WTC11 (cell line): ENCODE data around the gene XAB2. TPM values are rescaled to one million over a fixed set of nuclear protein-coding genes. Genes with fewer than 3 reads are reported as not detected.

Experiments
- ATAC-seq: fragments of 200-7000 bp; cut with Tn5 transposase; 2 replicates; pipeline ENCODE4 v1.10.0; 2021; ENCODE audit warnings: mild to moderate bottlenecking, moderate library complexity
- CTCF ChIA-PET: fragments of 300-600 bp; sonication (Branson Sonifier 250); formaldehyde crosslinking; loops from one replicate; lab custom pipeline; 2021; ENCODE audit warnings: antibody characterized with exemption; lab: Charles Lee
- POLR2A ChIA-PET: fragments of 350-600 bp; sonication (Branson Sonifier 250); formaldehyde crosslinking; loops from one replicate; lab custom pipeline; 2021; ENCODE audit warnings: antibody characterized with exemption; lab: Charles Lee
- DNase-seq: peaks from one replicate; pipeline ENCODE4 v3.0.0; 2021; ENCODE audit warnings: low spot score
- H3K27ac Mint-ChIP-seq: 2 replicates; pipeline ENCODE4 v1.8.0; 2021; ENCODE audit warnings: mixed read lengths
- H3K27me3 Mint-ChIP-seq: 2 replicates; pipeline ENCODE4 v1.8.0; 2021; ENCODE audit warnings: low read depth, mild to moderate bottlenecking, moderate library complexity, mixed read lengths
- H3K36me3 Mint-ChIP-seq: 2 replicates; pipeline ENCODE4 v1.8.0; 2021; ENCODE audit warnings: mixed read lengths
- H3K4me1 Mint-ChIP-seq: 2 replicates; pipeline ENCODE4 v1.8.0; 2022; ENCODE audit warnings: mixed read lengths
- H3K4me3 Mint-ChIP-seq: 2 replicates; pipeline ENCODE4 v1.8.0; 2021; ENCODE audit warnings: mild to moderate bottlenecking, moderate library complexity, mixed read lengths
- H3K9me3 Mint-ChIP-seq: 2 replicates; pipeline ENCODE4 v1.8.0; 2021; ENCODE audit warnings: mixed read lengths
- CREM ChIP-seq: sonication (generic); formaldehyde crosslinking; IDR thresholded peaks from 2 replicates; pipeline ENCODE4 v1.8.1; 2022; ENCODE audit warnings: mild to moderate bottlenecking, missing genetic modification reagents, moderate library complexity
- ESRRA ChIP-seq: sonication (generic); formaldehyde crosslinking; IDR thresholded peaks from 2 replicates; pipeline ENCODE4 v1.8.1; 2022; ENCODE audit warnings: mild to moderate bottlenecking, missing genetic modification reagents, borderline replicate concordance
- FOXK1 ChIP-seq: sonication (generic); formaldehyde crosslinking; IDR thresholded peaks from 2 replicates; pipeline ENCODE4 v1.8.0; 2022; ENCODE audit warnings: mild to moderate bottlenecking, moderate library complexity, missing genetic modification reagents
- KAT7 ChIP-seq: sonication (generic); formaldehyde crosslinking; IDR thresholded peaks from 2 replicates; pipeline ENCODE4 v1.8.1; 2023; ENCODE audit warnings: missing genetic modification reagents, mild to moderate bottlenecking, borderline replicate concordance
- MYBL2 ChIP-seq: sonication (generic); formaldehyde crosslinking; IDR thresholded peaks from 2 replicates; pipeline ENCODE4 v1.8.1; 2023; ENCODE audit warnings: mild to moderate bottlenecking, moderate library complexity, missing genetic modification reagents
- NFE2L1 ChIP-seq: sonication (generic); formaldehyde crosslinking; IDR thresholded peaks from 2 replicates; pipeline ENCODE4 v1.8.1; 2023; ENCODE audit warnings: missing genetic modification reagents
- ZNF219 ChIP-seq: sonication (generic); formaldehyde crosslinking; IDR thresholded peaks from 2 replicates; pipeline ENCODE4 v1.8.0; 2023; ENCODE audit warnings: missing genetic modification reagents, mild to moderate bottlenecking, borderline replicate concordance
- ZNF263 ChIP-seq: sonication (generic); formaldehyde crosslinking; IDR thresholded peaks from 2 replicates; pipeline ENCODE4 v1.8.1; 2022; ENCODE audit warnings: low read depth, mild to moderate bottlenecking, moderate library complexity, missing genetic modification reagents
- ZNF396 ChIP-seq: fragments of 250-450 bp; sonication (Bioruptor Pico); IDR thresholded peaks from 2 replicates; pipeline ENCODE4 v1.8.0; 2021; ENCODE audit warnings: mild to moderate bottlenecking, moderate library complexity, borderline replicate concordance
- total RNA-seq: library from RNA; stranded (reverse); gene quantifications from 3 replicates; pipeline ENCODE4 v1.2.3, GENCODE V29; 2021
- TF ChIP-seq, protein P1 (sequence below): fragments of 250-450 bp; sonication (Bioruptor Pico); IDR thresholded peaks from 2 replicates; pipeline ENCODE4 v1.9.0; 2021; ENCODE audit warnings: mild to moderate bottlenecking
- TF ChIP-seq, protein P2 (sequence below): sonication (generic); formaldehyde crosslinking; IDR thresholded peaks from 2 replicates; pipeline ENCODE4 v1.8.1; 2022; ENCODE audit warnings: missing genetic modification reagents, borderline replicate concordance
- TF ChIP-seq, protein P3 (sequence below): sonication (generic); formaldehyde crosslinking; IDR thresholded peaks from 2 replicates; pipeline ENCODE4 v1.8.1; 2023; ENCODE audit warnings: mild to moderate bottlenecking, missing genetic modification reagents, moderate library complexity
- TF ChIP-seq, protein P4 (sequence below): sonication (generic); formaldehyde crosslinking; IDR thresholded peaks from 2 replicates; pipeline ENCODE4 v1.8.1; 2022; ENCODE audit warnings: mild to moderate bottlenecking, moderate library complexity, missing genetic modification reagents
- TF ChIP-seq, protein P5 (sequence below): sonication (generic); formaldehyde crosslinking; IDR thresholded peaks from 2 replicates; pipeline ENCODE4 v1.8.1; 2023; ENCODE audit warnings: mild to moderate bottlenecking, missing genetic modification reagents, borderline replicate concordance
- TF ChIP-seq, protein P6 (sequence below): sonication (generic); formaldehyde crosslinking; IDR thresholded peaks from 2 replicates; pipeline ENCODE4 v1.8.1; 2022; ENCODE audit warnings: low read depth, mild to moderate bottlenecking, moderate library complexity, missing genetic modification reagents, borderline replicate concordance
- TF ChIP-seq, protein P7 (sequence below): fragments of 250-450 bp; sonication (Bioruptor Pico); IDR thresholded peaks from 2 replicates; pipeline ENCODE4 v1.9.0; 2021; ENCODE audit warnings: mild to moderate bottlenecking
- TF ChIP-seq, protein P8 (sequence below): sonication (generic); formaldehyde crosslinking; IDR thresholded peaks from 2 replicates; pipeline ENCODE4 v1.8.1; 2023; ENCODE audit warnings: mild to moderate bottlenecking, moderate library complexity, missing genetic modification reagents
- TF ChIP-seq, protein P9 (sequence below): sonication (generic); formaldehyde crosslinking; IDR thresholded peaks from 2 replicates; pipeline ENCODE4 v1.8.1; 2023; ENCODE audit warnings: mild to moderate bottlenecking, missing genetic modification reagents, moderate library complexity
- TF ChIP-seq, protein P10 (sequence below): sonication (generic); formaldehyde crosslinking; IDR thresholded peaks from 2 replicates; pipeline ENCODE4 v1.8.0; 2022; ENCODE audit warnings: mild to moderate bottlenecking, missing genetic modification reagents

The XAB2 gene
- total RNA-seq, 1 experiment from 2014 or later = 65.7 TPM

DNA sequence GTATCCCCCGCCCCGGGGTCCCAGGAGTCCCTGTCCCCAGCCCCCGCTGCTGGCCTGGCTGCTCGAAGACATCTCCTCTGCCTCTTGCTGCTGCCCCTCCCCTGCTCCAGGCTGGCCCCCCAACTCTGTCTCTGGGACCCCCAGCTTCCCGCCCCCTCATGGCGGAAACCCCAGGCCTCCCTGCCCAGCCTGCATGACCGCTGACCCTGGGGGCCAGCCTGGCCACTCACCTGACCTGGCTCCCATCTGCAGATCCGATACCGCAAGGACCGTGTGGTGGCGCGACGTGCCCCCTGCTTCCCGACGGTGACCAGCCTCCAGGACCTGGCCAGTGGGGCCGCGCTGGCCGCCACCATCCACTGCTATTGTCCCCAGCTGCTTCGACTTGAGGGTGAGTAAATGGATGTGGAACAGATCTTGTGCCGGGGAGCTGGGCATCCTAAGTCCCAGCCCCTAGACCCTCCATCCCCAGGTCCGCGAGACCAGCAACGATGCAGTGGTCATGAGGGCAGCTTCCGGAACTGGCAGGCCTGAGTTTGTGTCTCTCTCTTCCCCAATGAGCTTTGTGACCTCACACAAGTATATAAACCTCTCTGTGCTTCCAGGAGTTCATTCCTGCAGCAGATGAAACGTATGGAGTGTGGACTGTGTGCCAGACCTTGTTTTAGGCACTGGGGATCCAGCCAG lies 21.3 kb downstream of the XAB2 start:
- no peak overlapping the region for H3K27ac Mint-ChIP-seq
- CTCF ChIA-PET = interaction anchor here (1.4 to 3.2 kb wide), 2 partner anchors 21 to 40 kb away, joined by 3 to 11 read pairs; partner anchors contain the start of genes PET100 and XAB2
- POLR2A ChIA-PET = interaction anchor here (0.6 kb wide), 1 partner anchor 847 kb away, joined by 3 read pairs; no protein-coding TSS in a partner anchor
- H3K4me1 Mint-ChIP-seq = no peaks in the 10 kb centered on the region
- H3K4me3 Mint-ChIP-seq = no peak overlapping the region
- no peaks in the 10 kb centered on the region for H3K27me3 Mint-ChIP-seq
- DNase-seq = no peak
- H3K9me3 Mint-ChIP-seq = no peaks in the 10 kb centered on the region
- peaks cover 10% of the 10 kb centered on the region for H3K36me3 Mint-ChIP-seq
- ATAC-seq = no peak
- TF ChIP-seq CREM (CRISPR knock-in tag) (no peak), NFE2L1 (no peak), ZNF396 (CRISPR knock-in tag) (no peak), ZNF219 (CRISPR knock-in tag) (no peak), FOXK1 (CRISPR knock-in tag) (no peak), KAT7 (CRISPR knock-in tag) (no peak), ESRRA (CRISPR knock-in tag) (no peak), ZNF263 (no peak), MYBL2 (CRISPR knock-in tag) (no peak)
- TF ChIP-seq, protein P1, sequence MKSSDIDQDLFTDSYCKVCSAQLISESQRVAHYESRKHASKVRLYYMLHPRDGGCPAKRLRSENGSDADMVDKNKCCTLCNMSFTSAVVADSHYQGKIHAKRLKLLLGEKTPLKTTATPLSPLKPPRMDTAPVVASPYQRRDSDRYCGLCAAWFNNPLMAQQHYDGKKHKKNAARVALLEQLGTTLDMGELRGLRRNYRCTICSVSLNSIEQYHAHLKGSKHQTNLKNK (CRISPR knock-in tag) = no peak
- TF ChIP-seq, protein P2, sequence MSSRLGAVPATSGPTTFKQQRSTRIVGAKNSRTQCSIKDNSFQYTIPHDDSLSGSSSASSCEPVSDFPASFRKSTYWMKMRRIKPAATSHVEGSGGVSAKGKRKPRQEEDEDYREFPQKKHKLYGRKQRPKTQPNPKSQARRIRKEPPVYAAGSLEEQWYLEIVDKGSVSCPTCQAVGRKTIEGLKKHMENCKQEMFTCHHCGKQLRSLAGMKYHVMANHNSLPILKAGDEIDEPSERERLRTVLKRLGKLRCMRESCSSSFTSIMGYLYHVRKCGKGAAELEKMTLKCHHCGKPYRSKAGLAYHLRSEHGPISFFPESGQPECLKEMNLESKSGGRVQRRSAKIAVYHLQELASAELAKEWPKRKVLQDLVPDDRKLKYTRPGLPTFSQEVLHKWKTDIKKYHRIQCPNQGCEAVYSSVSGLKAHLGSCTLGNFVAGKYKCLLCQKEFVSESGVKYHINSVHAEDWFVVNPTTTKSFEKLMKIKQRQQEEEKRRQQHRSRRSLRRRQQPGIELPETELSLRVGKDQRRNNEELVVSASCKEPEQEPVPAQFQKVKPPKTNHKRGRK = no peak
- TF ChIP-seq, protein P3, sequence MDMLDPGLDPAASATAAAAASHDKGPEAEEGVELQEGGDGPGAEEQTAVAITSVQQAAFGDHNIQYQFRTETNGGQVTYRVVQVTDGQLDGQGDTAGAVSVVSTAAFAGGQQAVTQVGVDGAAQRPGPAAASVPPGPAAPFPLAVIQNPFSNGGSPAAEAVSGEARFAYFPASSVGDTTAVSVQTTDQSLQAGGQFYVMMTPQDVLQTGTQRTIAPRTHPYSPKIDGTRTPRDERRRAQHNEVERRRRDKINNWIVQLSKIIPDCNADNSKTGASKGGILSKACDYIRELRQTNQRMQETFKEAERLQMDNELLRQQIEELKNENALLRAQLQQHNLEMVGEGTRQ (CRISPR knock-in tag) = no peak
- TF ChIP-seq, protein P4, sequence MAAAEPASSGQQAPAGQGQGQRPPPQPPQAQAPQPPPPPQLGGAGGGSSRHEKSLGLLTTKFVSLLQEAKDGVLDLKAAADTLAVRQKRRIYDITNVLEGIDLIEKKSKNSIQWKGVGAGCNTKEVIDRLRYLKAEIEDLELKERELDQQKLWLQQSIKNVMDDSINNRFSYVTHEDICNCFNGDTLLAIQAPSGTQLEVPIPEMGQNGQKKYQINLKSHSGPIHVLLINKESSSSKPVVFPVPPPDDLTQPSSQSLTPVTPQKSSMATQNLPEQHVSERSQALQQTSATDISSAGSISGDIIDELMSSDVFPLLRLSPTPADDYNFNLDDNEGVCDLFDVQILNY = no peak
- TF ChIP-seq, protein P5, sequence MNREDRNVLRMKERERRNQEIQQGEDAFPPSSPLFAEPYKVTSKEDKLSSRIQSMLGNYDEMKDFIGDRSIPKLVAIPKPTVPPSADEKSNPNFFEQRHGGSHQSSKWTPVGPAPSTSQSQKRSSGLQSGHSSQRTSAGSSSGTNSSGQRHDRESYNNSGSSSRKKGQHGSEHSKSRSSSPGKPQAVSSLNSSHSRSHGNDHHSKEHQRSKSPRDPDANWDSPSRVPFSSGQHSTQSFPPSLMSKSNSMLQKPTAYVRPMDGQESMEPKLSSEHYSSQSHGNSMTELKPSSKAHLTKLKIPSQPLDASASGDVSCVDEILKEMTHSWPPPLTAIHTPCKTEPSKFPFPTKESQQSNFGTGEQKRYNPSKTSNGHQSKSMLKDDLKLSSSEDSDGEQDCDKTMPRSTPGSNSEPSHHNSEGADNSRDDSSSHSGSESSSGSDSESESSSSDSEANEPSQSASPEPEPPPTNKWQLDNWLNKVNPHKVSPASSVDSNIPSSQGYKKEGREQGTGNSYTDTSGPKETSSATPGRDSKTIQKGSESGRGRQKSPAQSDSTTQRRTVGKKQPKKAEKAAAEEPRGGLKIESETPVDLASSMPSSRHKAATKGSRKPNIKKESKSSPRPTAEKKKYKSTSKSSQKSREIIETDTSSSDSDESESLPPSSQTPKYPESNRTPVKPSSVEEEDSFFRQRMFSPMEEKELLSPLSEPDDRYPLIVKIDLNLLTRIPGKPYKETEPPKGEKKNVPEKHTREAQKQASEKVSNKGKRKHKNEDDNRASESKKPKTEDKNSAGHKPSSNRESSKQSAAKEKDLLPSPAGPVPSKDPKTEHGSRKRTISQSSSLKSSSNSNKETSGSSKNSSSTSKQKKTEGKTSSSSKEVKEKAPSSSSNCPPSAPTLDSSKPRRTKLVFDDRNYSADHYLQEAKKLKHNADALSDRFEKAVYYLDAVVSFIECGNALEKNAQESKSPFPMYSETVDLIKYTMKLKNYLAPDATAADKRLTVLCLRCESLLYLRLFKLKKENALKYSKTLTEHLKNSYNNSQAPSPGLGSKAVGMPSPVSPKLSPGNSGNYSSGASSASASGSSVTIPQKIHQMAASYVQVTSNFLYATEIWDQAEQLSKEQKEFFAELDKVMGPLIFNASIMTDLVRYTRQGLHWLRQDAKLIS (CRISPR knock-in tag) = no peak
- TF ChIP-seq, protein P6, sequence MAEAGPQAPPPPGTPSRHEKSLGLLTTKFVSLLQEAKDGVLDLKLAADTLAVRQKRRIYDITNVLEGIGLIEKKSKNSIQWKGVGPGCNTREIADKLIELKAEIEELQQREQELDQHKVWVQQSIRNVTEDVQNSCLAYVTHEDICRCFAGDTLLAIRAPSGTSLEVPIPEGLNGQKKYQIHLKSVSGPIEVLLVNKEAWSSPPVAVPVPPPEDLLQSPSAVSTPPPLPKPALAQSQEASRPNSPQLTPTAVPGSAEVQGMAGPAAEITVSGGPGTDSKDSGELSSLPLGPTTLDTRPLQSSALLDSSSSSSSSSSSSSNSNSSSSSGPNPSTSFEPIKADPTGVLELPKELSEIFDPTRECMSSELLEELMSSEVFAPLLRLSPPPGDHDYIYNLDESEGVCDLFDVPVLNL (CRISPR knock-in tag) = no peak
- TF ChIP-seq, protein P7, sequence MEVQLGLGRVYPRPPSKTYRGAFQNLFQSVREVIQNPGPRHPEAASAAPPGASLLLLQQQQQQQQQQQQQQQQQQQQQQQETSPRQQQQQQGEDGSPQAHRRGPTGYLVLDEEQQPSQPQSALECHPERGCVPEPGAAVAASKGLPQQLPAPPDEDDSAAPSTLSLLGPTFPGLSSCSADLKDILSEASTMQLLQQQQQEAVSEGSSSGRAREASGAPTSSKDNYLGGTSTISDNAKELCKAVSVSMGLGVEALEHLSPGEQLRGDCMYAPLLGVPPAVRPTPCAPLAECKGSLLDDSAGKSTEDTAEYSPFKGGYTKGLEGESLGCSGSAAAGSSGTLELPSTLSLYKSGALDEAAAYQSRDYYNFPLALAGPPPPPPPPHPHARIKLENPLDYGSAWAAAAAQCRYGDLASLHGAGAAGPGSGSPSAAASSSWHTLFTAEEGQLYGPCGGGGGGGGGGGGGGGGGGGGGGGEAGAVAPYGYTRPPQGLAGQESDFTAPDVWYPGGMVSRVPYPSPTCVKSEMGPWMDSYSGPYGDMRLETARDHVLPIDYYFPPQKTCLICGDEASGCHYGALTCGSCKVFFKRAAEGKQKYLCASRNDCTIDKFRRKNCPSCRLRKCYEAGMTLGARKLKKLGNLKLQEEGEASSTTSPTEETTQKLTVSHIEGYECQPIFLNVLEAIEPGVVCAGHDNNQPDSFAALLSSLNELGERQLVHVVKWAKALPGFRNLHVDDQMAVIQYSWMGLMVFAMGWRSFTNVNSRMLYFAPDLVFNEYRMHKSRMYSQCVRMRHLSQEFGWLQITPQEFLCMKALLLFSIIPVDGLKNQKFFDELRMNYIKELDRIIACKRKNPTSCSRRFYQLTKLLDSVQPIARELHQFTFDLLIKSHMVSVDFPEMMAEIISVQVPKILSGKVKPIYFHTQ = no peak
- TF ChIP-seq, protein P8, sequence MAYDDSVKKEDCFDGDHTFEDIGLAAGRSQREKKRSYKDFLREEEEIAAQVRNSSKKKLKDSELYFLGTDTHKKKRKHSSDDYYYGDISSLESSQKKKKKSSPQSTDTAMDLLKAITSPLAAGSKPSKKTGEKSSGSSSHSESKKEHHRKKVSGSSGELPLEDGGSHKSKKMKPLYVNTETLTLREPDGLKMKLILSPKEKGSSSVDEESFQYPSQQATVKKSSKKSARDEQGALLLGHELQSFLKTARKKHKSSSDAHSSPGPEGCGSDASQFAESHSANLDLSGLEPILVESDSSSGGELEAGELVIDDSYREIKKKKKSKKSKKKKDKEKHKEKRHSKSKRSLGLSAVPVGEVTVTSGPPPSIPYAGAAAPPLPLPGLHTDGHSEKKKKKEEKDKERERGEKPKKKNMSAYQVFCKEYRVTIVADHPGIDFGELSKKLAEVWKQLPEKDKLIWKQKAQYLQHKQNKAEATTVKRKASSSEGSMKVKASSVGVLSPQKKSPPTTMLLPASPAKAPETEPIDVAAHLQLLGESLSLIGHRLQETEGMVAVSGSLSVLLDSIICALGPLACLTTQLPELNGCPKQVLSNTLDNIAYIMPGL (CRISPR knock-in tag) = no peak
- TF ChIP-seq, protein P9, sequence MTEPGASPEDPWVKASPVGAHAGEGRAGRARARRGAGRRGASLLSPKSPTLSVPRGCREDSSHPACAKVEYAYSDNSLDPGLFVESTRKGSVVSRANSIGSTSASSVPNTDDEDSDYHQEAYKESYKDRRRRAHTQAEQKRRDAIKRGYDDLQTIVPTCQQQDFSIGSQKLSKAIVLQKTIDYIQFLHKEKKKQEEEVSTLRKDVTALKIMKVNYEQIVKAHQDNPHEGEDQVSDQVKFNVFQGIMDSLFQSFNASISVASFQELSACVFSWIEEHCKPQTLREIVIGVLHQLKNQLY (CRISPR knock-in tag) = no peak
- TF ChIP-seq, protein P10, sequence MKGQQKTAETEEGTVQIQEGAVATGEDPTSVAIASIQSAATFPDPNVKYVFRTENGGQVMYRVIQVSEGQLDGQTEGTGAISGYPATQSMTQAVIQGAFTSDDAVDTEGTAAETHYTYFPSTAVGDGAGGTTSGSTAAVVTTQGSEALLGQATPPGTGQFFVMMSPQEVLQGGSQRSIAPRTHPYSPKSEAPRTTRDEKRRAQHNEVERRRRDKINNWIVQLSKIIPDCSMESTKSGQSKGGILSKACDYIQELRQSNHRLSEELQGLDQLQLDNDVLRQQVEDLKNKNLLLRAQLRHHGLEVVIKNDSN = no peak
